IMR-90 (cell line): ENCODE measurements around the gene KCTD16. TPM values are rescaled to one million over a fixed set of nuclear protein-coding genes. Genes with fewer than 3 reads are reported as not detected.
A peak's percentile ranks its signal among the peaks of the same experiment; 100 is the strongest.

ENCODE experiments used
- ATAC-seq: fragments of 200-7000 bp; cut with Tn5 transposase; 2 replicates; pipeline ENCODE4 v1.9.1; 2020; ENCODE audit warnings: low read depth, mild to moderate bottlenecking, moderate library complexity
- BruUV-seq: library from RNA; stranded (reverse); fragments of 400-500 nt; replicated peaks from 2 replicates; lab custom pipeline; 2021; lab: Mats Ljungman, UMichigan
- CTCF ChIA-PET: fragments of 300-600 bp; formaldehyde crosslinking; extraction: SDS; loops from one replicate; lab custom pipeline; 2021; ENCODE audit warnings: antibody characterized with exemption; lab: Yijun Ruan, JAX
- POLR2A ChIA-PET: fragments of 300-600 bp; sonication (Branson Sonifier 250); formaldehyde crosslinking; loops from one replicate; lab custom pipeline; 2022; ENCODE audit warnings: antibody characterized with exemption; ENCODE audit not compliant: unreplicated experiment; lab: Charles Lee
- DNase-seq: peaks from one replicate; pipeline ENCODE4 v3.0.0; 2013
- H2AFZ ChIP-seq: replicated peaks from 2 replicates; pipeline ENCODE3; 2013; ENCODE audit warnings: low read length, mild to moderate bottlenecking; ENCODE audit not compliant: poor library complexity
- H2AK5ac ChIP-seq: 2 replicates; pipeline ENCODE4 v1.6.1; 2013; ENCODE audit warnings: low read depth, low read length, inconsistent platforms
- H2AK9ac ChIP-seq: replicated peaks from 2 replicates; pipeline ENCODE3; 2013; ENCODE audit warnings: mild to moderate bottlenecking, low read depth, low read length, moderate library complexity; ENCODE audit not compliant: poor library complexity
- H2BK120ac ChIP-seq: 2 replicates; pipeline ENCODE4 v1.6.1; 2013; ENCODE audit warnings: low read depth, low read length, inconsistent platforms
- H2BK15ac ChIP-seq: 3 replicates; pipeline ENCODE4 v1.6.1; 2013; ENCODE audit warnings: low read depth, low read length, inconsistent platforms
- H2BK20ac ChIP-seq: 2 replicates; pipeline ENCODE4 v1.6.1; 2013; ENCODE audit warnings: low read depth, mild to moderate bottlenecking, inconsistent platforms, low read length, moderate library complexity
- H2BK5ac ChIP-seq: 2 replicates; pipeline ENCODE4 v1.6.1; 2013; ENCODE audit warnings: mild to moderate bottlenecking, low read depth, low read length, inconsistent platforms; ENCODE audit not compliant: poor library complexity, severe bottlenecking
- H3K14ac ChIP-seq: replicated peaks from 2 replicates; pipeline ENCODE4 v1.6.1; 2013; ENCODE audit warnings: low read depth, low read length, inconsistent platforms
- H3K18ac ChIP-seq: 2 replicates; pipeline ENCODE4 v1.6.1; 2013; ENCODE audit warnings: low read depth, low read length, control low read depth
- H3K23ac ChIP-seq: 2 replicates; pipeline ENCODE4 v1.6.1; 2013; ENCODE audit warnings: low read depth, low read length, inconsistent platforms
- H3K27ac ChIP-seq: 2 replicates; pipeline ENCODE4 v1.5.1; 2013; ENCODE audit warnings: mild to moderate bottlenecking, control low read depth, low read length; ENCODE audit not compliant: insufficient read depth
- H3K27me3 ChIP-seq: 2 replicates; pipeline ENCODE4 v1.6.1; 2013; ENCODE audit warnings: low read length; ENCODE audit not compliant: control insufficient read depth, insufficient read depth
- H3K36me3 ChIP-seq: 2 replicates; pipeline ENCODE4 v1.6.1; 2013; ENCODE audit warnings: low read length, mixed read lengths; ENCODE audit not compliant: control insufficient read depth, insufficient read depth
- H3K4ac ChIP-seq: 2 replicates; pipeline ENCODE4 v1.6.1; 2013; ENCODE audit warnings: low read depth, low read length, inconsistent platforms
- H3K4me1 ChIP-seq: 2 replicates; pipeline ENCODE4 v1.6.1; 2013; ENCODE audit warnings: low read length, mixed read lengths; ENCODE audit not compliant: control insufficient read depth, insufficient read depth
- H3K4me2 ChIP-seq: 2 replicates; pipeline ENCODE4 v1.6.1; 2013; ENCODE audit warnings: low read depth, mild to moderate bottlenecking, control low read depth, low read length, moderate library complexity
- H3K4me3 ChIP-seq: 2 replicates; pipeline ENCODE4 v1.5.1; 2013; ENCODE audit warnings: low read depth, mild to moderate bottlenecking, control low read depth, low read length, moderate library complexity; ENCODE audit not compliant: insufficient read depth
- H3K56ac ChIP-seq: 2 replicates; pipeline ENCODE4 v1.6.1; 2013; ENCODE audit warnings: low read length, inconsistent platforms; ENCODE audit not compliant: insufficient read depth; ENCODE audit errors: extremely low read depth
- H3K79me1 ChIP-seq, 2 experiments: 2 replicates each; pipeline ENCODE4 v1.6.1; 2013; ENCODE audit warnings: low read length in 2 of 2, inconsistent platforms in 1 of 2, low read depth in 1 of 2
- H3K9ac ChIP-seq: 2 replicates; pipeline ENCODE4 v1.6.1; 2013; ENCODE audit warnings: low read depth, low read length, control low read depth
- H3K9me1 ChIP-seq: 2 replicates; pipeline ENCODE4 v1.6.1; 2013; ENCODE audit warnings: low read length, inconsistent platforms; ENCODE audit not compliant: insufficient read depth
- H3K9me3 ChIP-seq: 2 replicates; pipeline ENCODE4 v1.6.1; 2013; ENCODE audit warnings: low read length; ENCODE audit not compliant: control insufficient read depth, insufficient read depth
- H4K20me1 ChIP-seq: 2 replicates; pipeline ENCODE4 v1.6.1; 2013; ENCODE audit warnings: low read length, inconsistent platforms; ENCODE audit not compliant: insufficient read depth
- H4K5ac ChIP-seq: 2 replicates; pipeline ENCODE4 v1.6.1; 2013; ENCODE audit warnings: mild to moderate bottlenecking, low read depth, low read length, control low read depth
- H4K8ac ChIP-seq, 2 experiments: 2 replicates each; pipeline ENCODE4 v1.6.1; 2013; ENCODE audit warnings: low read depth in 2 of 2, low read length in 2 of 2, control low read depth in 1 of 2, inconsistent platforms in 1 of 2
- H4K91ac ChIP-seq: 2 replicates; pipeline ENCODE4 v1.6.1; 2013; ENCODE audit warnings: low read depth, low read length, inconsistent platforms; ENCODE audit not compliant: insufficient read depth
- CEBPB ChIP-seq: IDR thresholded peaks from 2 replicates; pipeline ENCODE4 v1.6.1; 2012; ENCODE audit warnings: low read depth, low read length, improper control_type of control experiment
- CHD1 ChIP-seq: IDR thresholded peaks from 2 replicates; pipeline ENCODE4 v1.6.1; 2012; ENCODE audit warnings: low read depth, low read length, improper control_type of control experiment
- POLR2A ChIP-seq: IDR thresholded peaks from 2 replicates; pipeline ENCODE4 v1.6.1; 2012; ENCODE audit warnings: mild to moderate bottlenecking, low read depth, low read length
- RCOR1 ChIP-seq: IDR thresholded peaks from 2 replicates; pipeline ENCODE4 v1.6.1; 2012; ENCODE audit warnings: mild to moderate bottlenecking, low read length, improper control_type of control experiment; ENCODE audit not compliant: insufficient replicate concordance
- SMC3 ChIP-seq: fragments of 150-350 bp; IDR thresholded peaks from 2 replicates; pipeline ENCODE4 v1.6.1; 2016; ENCODE audit warnings: low read depth, mild to moderate bottlenecking, antibody characterized with exemption, low read length, moderate library complexity
- WGBS, 2 experiments: methylation state at CpG; one replicate each; pipeline versions ENCODE4 v1.1.5 to v1.1.7; 2013; ENCODE audit warnings: missing lambda C conversion rate in 2 of 2; ENCODE audit not compliant: insufficient read length in 1 of 2; ENCODE audit errors: extremely low coverage in 2 of 2; 5-methylcytosine and 5-hydroxymethylcytosine counted together
- dilution Hi-C: fragments of 300-500 bp; cut with HindIII; formaldehyde crosslinking; loops from one replicate; pipeline ENCODE4 v1.14.3; 2018; ENCODE audit warnings: low sequenced_read_pairs; ENCODE audit not compliant: unreplicated experiment
- in situ Hi-C: fragments of 300-500 bp; cut with MboI; formaldehyde crosslinking; loops from 3 replicates; pipeline ENCODE4 v1.14.3; 2019; ENCODE audit warnings: low sequenced_read_pairs, inconsistent platforms, mixed read lengths
- intact Hi-C: fragments of 100-400 bp; cut with micrococcal nuclease; formaldehyde crosslinking; loops from 2 replicates; pipeline ENCODE4 v1.10.0; 2022
- polyA plus RNA-seq, 3 experiments: library from polyadenylated mRNA; depleted of rRNA; stranded (reverse); fragments of >200 nt; gene quantifications; 2 replicates each; pipeline ENCODE4 v1.2.3, GENCODE V29; 2012; ENCODE audit warnings: low replicate concordance in 1 of 3
- total RNA-seq: library from RNA; depleted of rRNA; stranded (reverse); fragments of >200 nt; gene quantifications from 2 replicates; pipeline ENCODE4 v1.2.3, GENCODE V29; 2012
- TF ChIP-seq, protein P1 (sequence below): conservative IDR thresholded peaks from 2 replicates; pipeline ENCODE4 v1.5.1; 2012; ENCODE audit warnings: mild to moderate bottlenecking, low read depth, low read length, improper control_type of control experiment
- TF ChIP-seq, protein P2 (sequence below): fragments of 150-350 bp; IDR thresholded peaks from 2 replicates; pipeline ENCODE4 v1.6.1; 2017; ENCODE audit warnings: mild to moderate bottlenecking, antibody characterized with exemption, low read length, low read depth

Gene KCTD16
- total and polyA plus RNA-seq, 2 of the 4 experiments (the other 2 are of a cell fraction) = 0.43 to 1.1 TPM

DNA sequence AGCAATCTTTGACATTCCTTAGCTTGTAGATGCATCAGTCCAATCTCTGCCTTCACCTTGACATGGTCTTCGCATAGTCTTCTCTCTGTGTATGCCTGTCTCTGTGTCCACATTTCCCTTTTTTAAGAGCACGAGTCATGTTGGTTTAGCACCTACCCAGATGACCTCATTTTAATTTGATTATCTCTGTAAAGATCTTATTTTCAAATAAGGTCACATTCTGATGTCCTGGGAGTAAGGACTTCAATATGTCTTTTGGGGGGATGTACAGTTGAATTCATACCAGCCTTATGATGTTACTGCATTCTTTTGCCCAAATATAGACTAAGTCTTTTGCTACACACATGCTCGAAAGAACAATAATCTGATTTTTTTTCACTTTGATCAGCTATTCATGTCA, 6.9 kb downstream of the KCTD16 start:
- CTCF ChIA-PET = no interaction called here
- peaks cover 3% of the 10 kb centered on the region; the same call in 1 of the 2 replicates for H3K4me1 ChIP-seq
- H3K4me2 ChIP-seq = no peak overlapping the region
- ATAC-seq (peak; percentile 56; the same call in 1 of the 2 replicates), DNase-seq (peak; percentile 49)
- H3K36me3 ChIP-seq = no peaks in the 10 kb centered on the region
- peak overlapping the region; percentile 68; the same call in 1 of the 2 replicates for H3K14ac ChIP-seq
- no peaks in the 10 kb centered on the region for H3K27me3 ChIP-seq
- intact Hi-C loops (no loop called here), in situ Hi-C loops (loop anchor here (25.0 kb wide), 1 partner anchor 1165 kb away; no protein-coding TSS in a partner anchor), dilution Hi-C loops (no loop called here)
- peak overlapping the region; percentile 4; the same call in 1 of the 3 replicates for H2BK15ac ChIP-seq
- no peak overlapping the region for H3K9ac ChIP-seq
- H3K18ac ChIP-seq = peak overlapping the region; percentile 94
- no TSS peak for BruUV-seq
- POLR2A ChIA-PET = no interaction called here
- no peak overlapping the region for H4K91ac ChIP-seq
- H4K5ac ChIP-seq = peak overlapping the region; percentile 80; the same call in 1 of the 2 replicates
- no peaks in the 10 kb centered on the region for H3K9me1 ChIP-seq
- H2BK5ac ChIP-seq = peak overlapping the region; percentile 63
- H4K8ac ChIP-seq = peak overlapping the region in 1 of 2 experiments; percentile 17; a peak in 1 of 4 replicates
- no peaks in the 10 kb centered on the region for H3K79me1 ChIP-seq
- H3K4ac ChIP-seq = peak overlapping the region; percentile 33; the same call in 1 of the 2 replicates
- no peak overlapping the region for H3K4me3 ChIP-seq
- peak overlapping the region; percentile 68; the same call in 1 of the 2 replicates for H2BK120ac ChIP-seq
- no peaks in the 10 kb centered on the region for H4K20me1 ChIP-seq
- H2AK9ac ChIP-seq = no peak overlapping the region
- peak overlapping the region; percentile 48; the same call in 1 of the 2 replicates for H2BK20ac ChIP-seq
- no CpG with 5 or more reads among the region's 3 CpGs for WGBS, 2 experiments
- H2AFZ ChIP-seq = no peak overlapping the region
- H2AK5ac ChIP-seq = 0 out of 2 replicates have a peak overlapping the region, but pooled peaks have one; percentile 6
- TF ChIP-seq, protein P1, sequence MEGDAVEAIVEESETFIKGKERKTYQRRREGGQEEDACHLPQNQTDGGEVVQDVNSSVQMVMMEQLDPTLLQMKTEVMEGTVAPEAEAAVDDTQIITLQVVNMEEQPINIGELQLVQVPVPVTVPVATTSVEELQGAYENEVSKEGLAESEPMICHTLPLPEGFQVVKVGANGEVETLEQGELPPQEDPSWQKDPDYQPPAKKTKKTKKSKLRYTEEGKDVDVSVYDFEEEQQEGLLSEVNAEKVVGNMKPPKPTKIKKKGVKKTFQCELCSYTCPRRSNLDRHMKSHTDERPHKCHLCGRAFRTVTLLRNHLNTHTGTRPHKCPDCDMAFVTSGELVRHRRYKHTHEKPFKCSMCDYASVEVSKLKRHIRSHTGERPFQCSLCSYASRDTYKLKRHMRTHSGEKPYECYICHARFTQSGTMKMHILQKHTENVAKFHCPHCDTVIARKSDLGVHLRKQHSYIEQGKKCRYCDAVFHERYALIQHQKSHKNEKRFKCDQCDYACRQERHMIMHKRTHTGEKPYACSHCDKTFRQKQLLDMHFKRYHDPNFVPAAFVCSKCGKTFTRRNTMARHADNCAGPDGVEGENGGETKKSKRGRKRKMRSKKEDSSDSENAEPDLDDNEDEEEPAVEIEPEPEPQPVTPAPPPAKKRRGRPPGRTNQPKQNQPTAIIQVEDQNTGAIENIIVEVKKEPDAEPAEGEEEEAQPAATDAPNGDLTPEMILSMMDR = no peak
- TF ChIP-seq, protein P2, sequence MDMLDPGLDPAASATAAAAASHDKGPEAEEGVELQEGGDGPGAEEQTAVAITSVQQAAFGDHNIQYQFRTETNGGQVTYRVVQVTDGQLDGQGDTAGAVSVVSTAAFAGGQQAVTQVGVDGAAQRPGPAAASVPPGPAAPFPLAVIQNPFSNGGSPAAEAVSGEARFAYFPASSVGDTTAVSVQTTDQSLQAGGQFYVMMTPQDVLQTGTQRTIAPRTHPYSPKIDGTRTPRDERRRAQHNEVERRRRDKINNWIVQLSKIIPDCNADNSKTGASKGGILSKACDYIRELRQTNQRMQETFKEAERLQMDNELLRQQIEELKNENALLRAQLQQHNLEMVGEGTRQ = no peak
- no peak for TF ChIP-seq CHD1
- TF ChIP-seq POLR2A = no peak
- TF ChIP-seq RCOR1 = no peak
- TF ChIP-seq SMC3 = no peak
- no peak for TF ChIP-seq CEBPB
- peaks cover 2% of the 10 kb centered on the region; the same call in 1 of the 2 replicates for H3K9me3 ChIP-seq
- no peak overlapping the region for H3K23ac ChIP-seq
- H3K56ac ChIP-seq = no peak overlapping the region
- no peak overlapping the region for H3K27ac ChIP-seq
